GM12874 (cell line): ENCODE data around the gene CELA1.

Experiments
- CTCF ChIP-seq: IDR thresholded peaks from 2 replicates; pipeline ENCODE4 v1.5.1; 2011; ENCODE audit warnings: low read depth, mild to moderate bottlenecking, control low read depth, low read length, moderate library complexity; ENCODE audit not compliant: insufficient read depth

The CELA1 gene

GRCh38 chr12:51346581-51346980 lies at the start of gene CELA1:
TSS of gene CELA1 (minus strand) at chr12:51346679. CDS start at chr12:51346638, 41 bp downstream.
- TF ChIP-seq CTCF = no peak

- no peak for TF ChIP-seq CTCF
Observed at GRCh38 chr12:51395283-51396230, 49.1 kb upstream of the CELA1 start.

GRCh38 chr12:51393676-51394545 lies 47.4 kb upstream of the CELA1 start:
- TF ChIP-seq CTCF = no peak

GRCh38 chr12:51392556-51393237 lies 46.2 kb upstream of the CELA1 start:
- no peak for TF ChIP-seq CTCF

- TF ChIP-seq CTCF = no peak
Observed at GRCh38 chr12:51391283-51392123, 45.0 kb upstream of the CELA1 start, which contains the start of gene GALNT6. TSS of gene GALNT6 (minus strand) at chr12:51391406. CDS start at chr12:51379781, 11,625 bp downstream.

GRCh38 chr12:51390891-51391282 lies 44.4 kb upstream of the CELA1 start:
- no peak for TF ChIP-seq CTCF
